ENCODE data around the gene NRARP.
A peak's percentile ranks its signal among the peaks of the same experiment; 100 is the strongest.

The NRARP gene

DNA sequence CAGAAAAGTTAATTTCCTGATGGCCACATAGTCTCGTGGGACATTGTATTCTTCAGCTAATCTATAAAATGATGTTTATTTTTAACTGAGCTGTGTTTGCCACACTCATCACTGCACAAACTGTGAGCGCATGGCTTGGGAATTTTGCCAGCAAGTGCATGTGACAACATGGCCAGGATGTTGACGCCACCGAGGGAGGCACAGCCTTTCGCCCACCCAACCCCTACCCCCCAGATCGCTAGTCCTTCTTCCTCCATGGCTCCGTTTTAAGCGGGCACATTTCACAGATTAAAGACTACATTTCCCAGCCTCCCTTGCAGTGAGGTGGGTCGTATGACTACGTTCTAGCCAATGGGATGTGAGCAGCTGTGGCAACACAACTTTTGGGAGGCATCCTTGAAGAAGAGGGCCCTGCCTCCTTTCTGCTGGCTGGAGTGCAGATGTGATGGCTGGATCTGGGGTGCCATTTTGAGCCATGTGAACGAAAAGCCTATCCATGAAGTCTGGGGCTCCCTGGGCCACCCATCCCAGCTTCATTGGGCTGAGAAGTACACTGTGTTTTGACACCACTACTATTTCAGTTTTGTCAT is 7.9 kb downstream of the NRARP start:
- H3K4me3 ChIP-seq: no peak overlapping the region
- H3K4me1 ChIP-seq: peaks cover 6% of the 10 kb centered on the region
- peaks cover 4% of the 10 kb centered on the region for H3K36me3 ChIP-seq (replicated peaks)
- H3K27me3 ChIP-seq (ENCODE audit: low read depth): no peaks in the 10 kb centered on the region
- H3K9me3 ChIP-seq: no peaks in the 10 kb centered on the region
- in situ Hi-C loops (cut with MboI; ENCODE audit: low sequenced_read_pairs): loop anchor here (5.0 kb wide), 1 partner anchor 113 kb away; no protein-coding TSS in a partner anchor
- DNase-seq (ENCODE audit: low spot score in 2 of 2): peak in 1 of 2 experiments; percentile 60

GRCh38 chr9:137293482-137294090 is 8.5 kb downstream of the NRARP start:
- Histone ChIP-seq H3K4me3 (no peak overlapping the region), H3K4me1 (peaks cover 1% of the 10 kb centered on the region), H3K27me3 (ENCODE audit: low read depth) (no peaks in the 10 kb centered on the region), H3K9me3 (no peaks in the 10 kb centered on the region), H3K36me3 (replicated peaks) (no peaks in the 10 kb centered on the region)
- in situ Hi-C loops (cut with MboI; ENCODE audit: low sequenced_read_pairs): loop anchor here (5.0 kb wide), 1 partner anchor 114 kb away; no protein-coding TSS in a partner anchor
- DNase-seq (ENCODE audit: low spot score in 2 of 2): no peak

DNA sequence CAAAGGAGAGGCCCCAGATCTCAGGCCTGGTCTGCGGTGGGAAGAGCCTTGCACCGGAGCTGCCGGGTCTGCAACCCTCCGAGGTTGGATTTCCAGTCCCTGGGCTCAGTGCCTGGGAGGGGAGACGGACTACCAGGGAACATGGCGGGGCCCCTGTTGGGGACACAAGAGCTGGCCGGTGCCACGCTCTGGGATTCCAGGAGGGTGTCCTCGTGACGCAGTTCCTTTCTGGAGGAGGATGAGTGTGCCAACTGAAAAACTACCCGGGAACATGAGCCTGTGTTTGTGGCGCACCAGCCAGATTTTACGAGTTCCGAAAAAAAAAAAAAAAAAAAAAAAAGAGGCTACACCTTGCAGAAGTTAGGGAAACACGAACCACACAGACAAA is 9.0 kb downstream of the NRARP start:
- Histone ChIP-seq H3K4me1 (no peaks in the 10 kb centered on the region; the same call in 1 of the 2 replicates), H3K36me3 (replicated peaks) (no peaks in the 10 kb centered on the region), H3K27me3 (ENCODE audit: low read depth) (no peaks in the 10 kb centered on the region), H3K9me3 (no peaks in the 10 kb centered on the region), H3K4me3 (no peak overlapping the region)
- DNase-seq (ENCODE audit: low spot score in 2 of 2): no peak
- in situ Hi-C loops (cut with MboI; ENCODE audit: low sequenced_read_pairs): loop anchor here (5.0 kb wide), 1 partner anchor 114 kb away; no protein-coding TSS in a partner anchor

- DNase-seq (ENCODE audit: low spot score in 2 of 2): peak; percentile 63 to 75
- Histone ChIP-seq H3K9me3 (no peaks in the 10 kb centered on the region), H3K27me3 (ENCODE audit: low read depth) (no peaks in the 10 kb centered on the region), H3K4me1 (no peaks in the 10 kb centered on the region), H3K4me3 (no peak overlapping the region), H3K36me3 (replicated peaks) (no peaks in the 10 kb centered on the region)
- in situ Hi-C loops (cut with MboI; ENCODE audit: low sequenced_read_pairs): no loop called here
These were observed 15.1 kb downstream of the NRARP start for GRCh38 chr9:137286975-137287383.

DNA sequence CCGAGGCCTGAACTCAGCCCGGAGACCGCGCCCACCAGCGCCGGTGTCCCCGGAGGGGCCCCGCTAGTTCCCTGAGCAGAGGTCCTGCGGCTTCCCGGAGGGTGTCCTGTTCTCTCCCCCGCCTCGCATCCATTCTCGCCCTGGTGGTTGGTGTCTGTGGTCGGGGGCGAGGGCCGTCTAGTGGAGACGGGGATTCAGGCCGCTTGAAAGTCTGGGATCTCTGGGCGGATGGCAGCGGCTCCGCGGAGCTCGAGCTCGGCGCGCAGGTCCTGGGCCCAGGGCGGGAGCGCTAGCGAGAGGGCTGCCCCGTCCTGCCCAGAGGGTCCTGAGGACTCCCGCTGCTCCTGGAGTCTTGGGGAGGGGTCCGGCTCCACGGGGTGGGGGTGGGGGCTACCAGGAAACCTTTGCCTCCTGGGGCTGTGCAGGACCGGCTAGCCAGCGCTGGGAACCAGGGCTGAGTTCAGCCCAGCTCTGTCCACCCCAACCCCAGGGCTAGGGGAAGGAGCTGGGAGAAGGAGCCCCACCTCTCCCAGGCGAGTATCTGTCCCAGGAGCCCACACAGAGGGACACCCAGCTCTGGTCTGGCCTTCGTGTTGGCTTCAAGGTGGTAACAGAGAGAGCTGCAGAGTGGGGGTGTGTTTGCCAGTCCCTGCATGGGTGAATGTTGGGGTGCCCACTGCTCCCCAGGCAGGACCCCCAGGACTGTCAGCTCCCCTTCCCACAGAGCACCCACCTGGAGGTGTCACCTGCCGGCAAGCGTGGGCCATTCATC is 20.5 kb downstream of the NRARP start:
- Histone ChIP-seq H3K27me3 (ENCODE audit: low read depth) (no peaks in the 10 kb centered on the region), H3K4me1 (peaks cover 3% of the 10 kb centered on the region; the same call in 1 of the 2 replicates), H3K36me3 (replicated peaks) (no peaks in the 10 kb centered on the region), H3K9me3 (no peaks in the 10 kb centered on the region), H3K4me3 (no peak overlapping the region)
- no peak for DNase-seq (ENCODE audit: low spot score in 2 of 2)
- in situ Hi-C loops (cut with MboI; ENCODE audit: low sequenced_read_pairs): no loop called here

DNA sequence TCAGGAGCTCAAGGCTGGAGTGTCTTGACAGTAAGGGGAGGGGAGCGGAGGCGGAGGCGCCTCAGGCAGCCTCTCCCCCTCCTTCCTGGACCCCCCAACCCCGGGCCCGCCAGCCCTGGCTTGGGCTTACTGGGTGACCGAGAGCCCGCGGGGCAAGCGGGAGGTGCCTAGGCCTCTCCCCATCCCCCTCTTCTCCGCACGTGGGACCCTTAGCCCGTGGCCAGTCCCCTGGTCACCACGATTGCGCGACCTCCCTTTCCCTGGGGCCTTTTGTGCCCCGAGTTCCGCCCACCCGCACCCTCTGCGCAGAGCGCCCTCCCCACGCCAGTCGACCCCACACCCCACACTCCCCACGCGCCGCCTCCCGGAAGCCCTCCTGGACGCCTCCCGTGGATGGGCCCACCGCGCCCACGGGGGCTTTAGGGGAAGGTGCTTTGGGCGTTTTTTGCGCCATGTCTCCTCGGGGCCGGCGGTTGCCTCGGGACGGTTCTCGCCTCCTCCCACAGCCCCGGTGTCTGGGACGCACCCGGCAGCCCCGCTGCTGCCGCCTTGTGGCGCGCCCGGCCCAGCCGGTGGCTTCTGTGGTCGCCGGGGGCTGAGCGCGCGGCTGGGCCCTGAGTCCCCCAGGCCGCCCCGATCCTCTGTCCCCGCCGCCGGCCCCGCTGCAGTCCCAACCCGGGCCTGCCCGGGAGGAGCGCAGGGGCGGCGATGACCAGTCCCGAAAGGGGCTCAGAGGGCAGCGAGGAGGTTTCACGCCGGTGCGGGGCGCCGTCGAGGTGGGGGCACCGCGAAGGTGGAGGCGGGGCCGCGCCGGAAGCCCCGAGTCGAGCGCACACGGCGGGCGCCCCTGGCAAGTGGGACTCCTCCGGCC is 21.4 kb downstream of the NRARP start:
- in situ Hi-C loops (cut with MboI; ENCODE audit: low sequenced_read_pairs): no loop called here

GRCh38 chr9:137279741-137280473 is 22.2 kb downstream of the NRARP start:
- no peak overlapping the region for H3K4me3 ChIP-seq
- in situ Hi-C loops (cut with MboI; ENCODE audit: low sequenced_read_pairs): no loop called here
- H3K4me1 ChIP-seq: peaks cover 3% of the 10 kb centered on the region; the same call in 1 of the 2 replicates
- H3K36me3 ChIP-seq (replicated peaks): no peaks in the 10 kb centered on the region
- DNase-seq (ENCODE audit: low spot score in 2 of 2): peak in 1 of 2 experiments; percentile 10
- H3K27me3 ChIP-seq (ENCODE audit: low read depth): no peaks in the 10 kb centered on the region
- H3K9me3 ChIP-seq: no peaks in the 10 kb centered on the region

More for the DNA sequence above, 21.4 kb downstream of the NRARP start:
- H3K27me3 ChIP-seq (ENCODE audit: low read depth): no peaks in the 10 kb centered on the region
- H3K4me1 ChIP-seq: peaks cover 3% of the 10 kb centered on the region; the same call in 1 of the 2 replicates
- H3K36me3 ChIP-seq (replicated peaks): no peaks in the 10 kb centered on the region
- no peak overlapping the region for H3K4me3 ChIP-seq
- H3K9me3 ChIP-seq: no peaks in the 10 kb centered on the region
- DNase-seq (ENCODE audit: low spot score in 2 of 2): no peak

- no peaks in the 10 kb centered on the region for H3K27me3 ChIP-seq (ENCODE audit: low read depth)
- in situ Hi-C loops (cut with MboI; ENCODE audit: low sequenced_read_pairs): no loop called here
- DNase-seq (ENCODE audit: low spot score in 2 of 2): no peak
- H3K36me3 ChIP-seq (replicated peaks): no peaks in the 10 kb centered on the region
- no peaks in the 10 kb centered on the region for H3K9me3 ChIP-seq
- peaks cover 3% of the 10 kb centered on the region; the same call in 1 of the 2 replicates for H3K4me1 ChIP-seq
- H3K4me3 ChIP-seq: no peak overlapping the region
These were observed 23.1 kb downstream of the NRARP start for GRCh38 chr9:137278721-137279711.

DNA sequence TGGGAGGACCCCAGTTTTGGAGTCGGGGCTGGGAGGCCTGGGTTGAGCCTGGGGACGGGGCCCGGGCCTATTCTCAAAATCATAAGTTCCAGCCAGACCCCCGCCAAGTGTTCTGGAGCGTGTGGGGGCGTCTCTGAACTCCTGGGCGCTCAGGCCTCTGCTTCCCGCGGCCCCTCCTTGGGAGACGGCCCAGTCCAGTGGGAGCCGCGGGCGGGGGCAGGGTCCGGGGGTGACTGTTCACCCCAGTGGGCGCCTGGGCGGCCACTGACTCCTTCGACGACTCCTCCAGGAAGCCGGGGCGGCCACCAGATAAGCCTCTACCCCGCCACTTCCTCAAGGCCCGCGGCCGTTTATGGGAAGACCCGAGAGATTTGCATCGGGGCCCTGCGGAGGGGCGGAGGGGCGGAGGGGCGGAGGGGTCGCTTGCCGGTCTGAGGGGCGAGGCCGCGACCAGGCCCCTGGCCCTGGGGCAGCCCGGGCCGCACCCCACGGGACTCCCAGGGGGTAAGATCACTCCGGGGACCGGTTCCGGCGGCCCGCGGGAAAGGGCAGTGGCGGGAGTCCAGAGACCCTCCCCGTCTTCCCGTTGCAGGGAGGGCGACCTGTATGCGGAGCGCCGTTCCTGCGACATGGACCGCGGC is 23.9 kb downstream of the NRARP start:
- peak in 1 of 2 experiments; percentile 18 for DNase-seq (ENCODE audit: low spot score in 2 of 2)
- peaks cover 1% of the 10 kb centered on the region; the same call in 1 of the 2 replicates for H3K36me3 ChIP-seq (replicated peaks)
- no peak overlapping the region for H3K4me3 ChIP-seq
- peaks cover 3% of the 10 kb centered on the region; the same call in 1 of the 2 replicates for H3K4me1 ChIP-seq
- in situ Hi-C loops (cut with MboI; ENCODE audit: low sequenced_read_pairs): no loop called here
- H3K27me3 ChIP-seq (ENCODE audit: low read depth): no peaks in the 10 kb centered on the region
- no peaks in the 10 kb centered on the region for H3K9me3 ChIP-seq

DNA sequence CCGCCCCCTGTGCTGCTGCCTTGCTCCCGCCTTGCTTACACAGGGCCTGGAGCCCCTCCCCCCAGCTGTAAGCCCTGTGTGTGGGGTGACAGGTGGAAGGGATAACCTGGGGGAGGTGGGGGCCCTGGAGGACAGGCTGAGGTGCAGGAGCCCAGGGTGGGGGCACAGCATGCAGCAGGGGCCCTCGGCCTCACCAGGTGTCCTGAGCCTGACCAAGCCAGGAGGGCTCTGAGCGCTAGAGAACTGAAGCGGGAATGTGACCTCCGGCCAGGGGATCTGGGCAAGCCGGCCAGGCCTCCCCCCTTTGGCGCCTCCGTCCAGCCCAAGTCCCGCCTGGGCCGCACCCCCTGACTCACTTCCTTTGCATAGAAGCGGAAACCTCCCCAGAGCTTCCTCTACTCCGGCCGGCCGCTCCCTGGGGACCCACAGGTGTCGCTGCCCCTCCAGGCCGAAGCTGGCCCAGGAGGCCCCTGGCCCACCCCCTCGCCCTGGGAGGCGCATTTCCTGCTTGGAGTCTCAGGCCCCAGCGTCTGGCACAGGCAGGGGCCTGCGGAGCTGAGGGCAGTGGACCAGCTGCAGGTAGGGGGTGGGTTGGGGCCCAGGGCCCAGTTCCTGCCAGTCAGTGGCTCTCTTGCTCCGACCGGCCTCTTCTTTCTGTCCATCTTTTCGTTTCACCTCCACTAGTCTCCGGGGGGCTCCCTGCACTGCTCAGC is 24.6 kb downstream of the NRARP start, which contains the start of gene TOR4A:
Gene TOR4A, plus strand, starts transcription at position 398 of the 713 bp plus-strand sequence. CDS start 964 bp downstream, outside the sequence.
- H3K4me3 ChIP-seq: no peak within 1 kb of the TSS
- in situ Hi-C loops (cut with MboI; ENCODE audit: low sequenced_read_pairs): no loop called here
- H3K27me3 ChIP-seq (ENCODE audit: low read depth): no peaks in the 10 kb centered on the region
- peaks cover 3% of the 10 kb centered on the region; the same call in 1 of the 2 replicates for H3K4me1 ChIP-seq
- peaks cover 7% of the 10 kb centered on the region for H3K36me3 ChIP-seq (replicated peaks)
- H3K9me3 ChIP-seq: no peaks in the 10 kb centered on the region
- DNase-seq (ENCODE audit: low spot score in 2 of 2): peak in 1 of 2 experiments; percentile 48

Data from HAP-1 (cell line).